HepG2 (cell line): ENCODE results near the gene QRICH2. TPM values are rescaled to one million over a fixed set of nuclear protein-coding genes. Genes with fewer than 3 reads are reported as not detected.

Experiments used
- CCDC6 ChIP-seq: sonication (generic); formaldehyde crosslinking; IDR thresholded peaks from 2 replicates; pipeline ENCODE4 v1.8.1; 2022; ENCODE audit warnings: mild to moderate bottlenecking, missing genetic modification reagents, moderate library complexity
- CERS6 ChIP-seq: sonication (generic); formaldehyde crosslinking; IDR thresholded peaks from 2 replicates; pipeline ENCODE4 v1.5.0; 2020; ENCODE audit warnings: missing genetic modification reagents
- HOXA5 ChIP-seq: sonication (generic); formaldehyde crosslinking; IDR thresholded peaks from 2 replicates; pipeline ENCODE4 v1.4.0; 2020; ENCODE audit warnings: missing genetic modification reagents
- KLF12 ChIP-seq: sonication (generic); formaldehyde crosslinking; IDR thresholded peaks from 2 replicates; pipeline ENCODE4 v1.4.0; 2020; ENCODE audit warnings: missing genetic modification reagents, borderline replicate concordance
- MIXL1 ChIP-seq: IDR thresholded peaks from 2 replicates; pipeline ENCODE4 v1.6.1; 2016
- MTA3 ChIP-seq: sonication (generic); formaldehyde crosslinking; IDR thresholded peaks from 2 replicates; pipeline ENCODE4 v1.4.0; 2020; ENCODE audit warnings: missing genetic modification reagents
- MYC ChIP-seq: sonication (generic); formaldehyde crosslinking; IDR thresholded peaks from 2 replicates; pipeline ENCODE4 v1.9.0; 2021; ENCODE audit warnings: missing genetic modification reagents, borderline replicate concordance
- NR0B2 ChIP-seq: sonication (generic); formaldehyde crosslinking; IDR thresholded peaks from 2 replicates; pipeline ENCODE4 v1.4.0; 2020; ENCODE audit warnings: mild to moderate bottlenecking, missing genetic modification reagents
- PRDM15 ChIP-seq: sonication (generic); formaldehyde crosslinking; IDR thresholded peaks from 2 replicates; pipeline ENCODE4 v1.4.0; 2020; ENCODE audit warnings: missing genetic modification reagents
- RARG ChIP-seq: sonication (generic); formaldehyde crosslinking; IDR thresholded peaks from 2 replicates; pipeline ENCODE4 v1.4.0; 2020; ENCODE audit warnings: low read depth, mild to moderate bottlenecking, missing genetic modification reagents
- RBAK ChIP-seq: sonication (generic); formaldehyde crosslinking; IDR thresholded peaks from 2 replicates; pipeline ENCODE4 v1.5.1; 2020; ENCODE audit warnings: mild to moderate bottlenecking, missing genetic modification reagents
- RFXANK ChIP-seq: IDR thresholded peaks from 2 replicates; pipeline ENCODE4 v1.6.1; 2016
- RXRB ChIP-seq: IDR thresholded peaks from 2 replicates; pipeline ENCODE4 v1.6.1; 2016; ENCODE audit warnings: borderline replicate concordance, missing genetic modification reagents, missing compliant biosample characterization
- SOX5 ChIP-seq: IDR thresholded peaks from 2 replicates; pipeline ENCODE4 v1.6.1; 2016; ENCODE audit warnings: borderline replicate concordance
- TCF12 ChIP-seq, 2 experiments: fragments of 450-650 bp in 1 of 2; sonication (generic) in 1 of 2; formaldehyde crosslinking in 1 of 2; IDR thresholded peaks; 2 replicates each; pipeline versions ENCODE4 v1.6.1 to v1.8.0; 2017 to 2022; ENCODE audit warnings: antibody characterized with exemption in 1 of 2, mild to moderate bottlenecking in 1 of 2, missing genetic modification reagents in 1 of 2, moderate library complexity in 1 of 2
- TFAP4 ChIP-seq: sonication (generic); IDR thresholded peaks from 2 replicates; pipeline ENCODE4 v1.6.1; 2016; ENCODE audit warnings: low read depth, borderline replicate concordance
- ZBTB44 ChIP-seq: sonication (generic); formaldehyde crosslinking; IDR thresholded peaks from 2 replicates; pipeline ENCODE4 v1.4.0; 2020; ENCODE audit warnings: missing genetic modification reagents
- ZC3H4 ChIP-seq: sonication (generic); formaldehyde crosslinking; IDR thresholded peaks from 2 replicates; pipeline ENCODE4 v1.4.0; 2020; ENCODE audit warnings: missing genetic modification reagents, borderline replicate concordance
- ZMAT5 ChIP-seq: sonication (generic); formaldehyde crosslinking; IDR thresholded peaks from 2 replicates; pipeline ENCODE4 v1.5.0; 2020; ENCODE audit warnings: mild to moderate bottlenecking, low read depth, missing genetic modification reagents, borderline replicate concordance
- ZNF276 ChIP-seq: sonication (generic); formaldehyde crosslinking; IDR thresholded peaks from 2 replicates; pipeline ENCODE4 v1.4.0; 2020; ENCODE audit warnings: mild to moderate bottlenecking, low read depth, missing genetic modification reagents
- polyA plus RNA-seq, 8 experiments: library from polyadenylated mRNA; depleted of rRNA in 3 of 8; stranded (reverse) in 7 of 8; unstranded in 1 of 8; fragments of >200 nt; fragmentation: Illumina TruSeq in 4 of 8; extraction: Trizol in 4 of 8; gene quantifications; 2 replicates each; pipeline versions ENCODE4 v1.2.1 to v1.2.3, GENCODE V29; 2011 to 2016; ENCODE audit warnings: low read depth in 4 of 8, missing spikeins in 1 of 8, mixed read lengths in 1 of 8; ENCODE audit not compliant: insufficient read depth in 1 of 8
- total RNA-seq, 5 experiments: library from RNA; depleted of rRNA; stranded (reverse); fragments of >200 nt; fragmentation: Illumina TruSeq; extraction: Trizol; gene quantifications; 2 replicates each; pipeline ENCODE4 v1.2.3, GENCODE V29; 2016; ENCODE audit warnings: low read depth in 1 of 5

The QRICH2 gene
- total and polyA plus RNA-seq, 2 of the 13 experiments (the other 11 are each of a cell fraction or from before 2014, with no cell fraction given), result 3.7 to 5.7 TPM

- TF ChIP-seq ZNF276 (CRISPR knock-in tag) (no peak), ZBTB44 (CRISPR knock-in tag) (no peak), SOX5 (CRISPR knock-in tag) (peak; percentile 62; the same call in 1 of the 2 replicates), CCDC6 (no peak), RXRB (CRISPR knock-in tag) (peak; percentile 54; the same call in 1 of the 2 replicates), TCF12 (IDR thresholded peaks at IDR 0.05) (no peak), TCF12 (CRISPR knock-in tag; IDR thresholded peaks at IDR 0.05) (no peak), MYC (no peak), MTA3 (CRISPR knock-in tag) (no peak), PRDM15 (CRISPR knock-in tag) (no peak), RBAK (CRISPR knock-in tag) (no peak), RARG (no peak), KLF12 (CRISPR knock-in tag) (no peak), RFXANK (CRISPR knock-in tag) (no peak), NR0B2 (CRISPR knock-in tag) (no peak), ZC3H4 (no peak), CERS6 (no peak), MIXL1 (CRISPR knock-in tag) (no peak), TFAP4 (peak; percentile 62; the same call in 1 of the 2 replicates), ZMAT5 (no peak), HOXA5 (peak; percentile 69; the same call in 1 of the 2 replicates)
Measured at GRCh38 chr17:76345377-76345974, 37.4 kb upstream of the QRICH2 start (continued).
